Thyroid gland (tissue), 4 donors: ENCODE data around the gene SMARCC2.

Source experiments
- CTCF ChIP-seq, 6 experiments: fragments of 200-600 bp in 3 of 6; fragments of 450-650 bp in 3 of 6; sonication (generic) in 3 of 6; IDR thresholded peaks; one replicate each; pipeline ENCODE4 v1.5.1; 2016 to 2019; ENCODE audit warnings: antibody characterized with exemption in 6 of 6, mild to moderate bottlenecking in 2 of 6, inconsistent platforms in 1 of 6, moderate library complexity in 1 of 6
- POLR2A ChIP-seq, 2 donors: fragments of 450-650 bp; IDR thresholded peaks; one replicate each; pipeline ENCODE4 v1.6.1; 2017; ENCODE audit warnings: antibody characterized with exemption in 2 of 2, mild to moderate bottlenecking in 2 of 2, moderate library complexity in 1 of 2

GRCh38 chr12:56197921-56198635 is 8.8 kb upstream of the SMARCC2 start:
- no peak for TF ChIP-seq POLR2A (IDR thresholded peaks at IDR 0.05)
- no peak for TF ChIP-seq CTCF (IDR thresholded peaks at IDR 0.05)
